ENCODE results near the gene TPST1. TPM values are rescaled to one million over a fixed set of nuclear protein-coding genes. Genes with fewer than 3 reads are reported as not detected.

TPST1 gene
- total and polyA plus RNA-seq, 9 of the 15 experiments (the other 6 are each of a cell fraction or from before 2014, with no cell fraction given) = 0.15 to 2.2 (median 0.53) TPM

GRCh38 chr7:66304536-66304935, 99.4 kb downstream of the TPST1 start:
- H3K9me1 ChIP-seq (ENCODE audit: control insufficient read depth, insufficient read depth, low read length) = no peaks in the 10 kb centered on the region
- no peaks in the 10 kb centered on the region for H4K20me1 ChIP-seq (replicated peaks; ENCODE audit: control insufficient read depth, insufficient read depth, low read length)
- no peaks in the 10 kb centered on the region for H3K79me2 ChIP-seq (ENCODE audit: control insufficient read depth, insufficient read depth, low read length)
- intact Hi-C loops (cut with micrococcal nuclease) (no loop called here), in situ Hi-C loops (cut with MboI) (no loop called here)
- no peak overlapping the region for H3K27ac ChIP-seq (ENCODE audit: extremely low read depth, low read depth, low read length)
- BruUV-seq (replicated peaks) = no TSS peak
- DNase-seq (ENCODE audit: extremely low read depth in 1 of 4, low spot score in 3 of 4) = no peak
- WGBS (ENCODE audit: insufficient coverage, low coverage, missing lambda C conversion rate) = 0% methylated on average over 4 of the region's 4 CpGs
- H3K4me2 ChIP-seq (ENCODE audit: insufficient read depth, low read length) = no peak overlapping the region
- no peaks in the 10 kb centered on the region for H3K9me3 ChIP-seq (replicated peaks; ENCODE audit: control insufficient read depth, insufficient read depth, low read depth, low read length)
- H3K4me3 ChIP-seq = no peak overlapping the region
- FAIRE-seq = no peak
- H3K36me3 ChIP-seq (ENCODE audit: control insufficient read depth, insufficient read depth, low read length) = no peaks in the 10 kb centered on the region
- H2AFZ ChIP-seq (ENCODE audit: low read depth, low read length) = no peak overlapping the region
- ATAC-seq = no peak; the same call in 2 of the 3 replicates
- TF ChIP-seq NR2F6 (CRISPR knock-in tag; IDR thresholded peaks at IDR 0.05) (no peak), PTRF (tag; IDR thresholded peaks at IDR 0.05) (no peak), GABPA (tag; conservative IDR thresholded peaks at IDR 0.05; ENCODE audit: low read depth) (no peak), MAFF (IDR thresholded peaks at IDR 0.05; ENCODE audit: low read length) (no peak), TBL1XR1 (IDR thresholded peaks at IDR 0.05; ENCODE audit: low read length in 2 of 2) (no peak), MXI1 (IDR thresholded peaks at IDR 0.05; ENCODE audit: low read depth, low read length) (no peak), HCFC1 (IDR thresholded peaks at IDR 0.05; ENCODE audit: low read depth, low read length) (no peak), ILK (tag; IDR thresholded peaks at IDR 0.05; ENCODE audit: borderline replicate concordance, low read depth) (no peak), ZNF133 (CRISPR knock-in tag; IDR thresholded peaks at IDR 0.05) (no peak), ZNF79 (CRISPR knock-in tag; IDR thresholded peaks at IDR 0.05; ENCODE audit: low read depth) (no peak), CBX3 (IDR thresholded peaks at IDR 0.05; ENCODE audit: borderline replicate concordance in 1 of 2, low read length in 2 of 2) (no peak)
- H3K27me3 ChIP-seq (ENCODE audit: control insufficient read depth in 2 of 2, insufficient read depth in 2 of 2, low read length in 2 of 2) = peaks cover 16 to 44% of the 10 kb centered on the region in 2 experiments
- CTCF ChIA-PET (ENCODE audit: low intra/inter-chr PET ratio) = no interaction called here
- POLR2A ChIA-PET = interaction anchor here (1.4 kb wide), 1 partner anchor 10 kb away, joined by 4 read pairs; no protein-coding TSS in a partner anchor
- no peak overlapping the region for H3K9ac ChIP-seq (ENCODE audit: insufficient read depth in 1 of 2, low read depth in 2 of 2, low read length in 2 of 2)
- H3K4me1 ChIP-seq (replicated peaks in 1 of 2; ENCODE audit: control insufficient read depth in 2 of 2, insufficient read depth in 2 of 2, low read length in 2 of 2) = no peaks in the 10 kb centered on the region

Data from K562 (cell line).